DMS114 treated with DMSO at 0.1 percent for 48 hours (cell line): Measurements from ENCODE around the gene SDR9C7.
"Not testable (repeated sequence)": the region's sequence is repeated elsewhere in the genome, so short reads cannot be mapped to it uniquely, and the experiment has no call there.

ENCODE experiments used
- DNase-seq: peaks from one replicate; lab custom pipeline; 2025; ENCODE audit not compliant: unreplicated experiment; lab: John Stamatoyannopoulos, UW

The SDR9C7 gene

GRCh38 chr12:56954057-56954957 is 20.1 kb upstream of the SDR9C7 start:
- no peak for DNase-seq

- DNase-seq, result no peak
These were observed 19.1 kb upstream of the SDR9C7 start for GRCh38 chr12:56953314-56953713.

- DNase-seq, result no peak
These were observed 17.6 kb upstream of the SDR9C7 start for GRCh38 chr12:56951582-56952339.

GRCh38 chr12:56948881-56949280 is 14.7 kb upstream of the SDR9C7 start:
- DNase-seq, result no peak

GRCh38 chr12:56948457-56948777 is 14.2 kb upstream of the SDR9C7 start:
- DNase-seq, result no peak

- no peak for DNase-seq
These were observed 13.6 kb upstream of the SDR9C7 start for GRCh38 chr12:56947633-56948456.

GRCh38 chr12:56943878-56944277 is 9.7 kb upstream of the SDR9C7 start:
- no peak for DNase-seq

GRCh38 chr12:56943374-56943773 is 9.2 kb upstream of the SDR9C7 start:
- DNase-seq, result not testable (repeated sequence)

GRCh38 chr12:56941299-56942017 is 7.2 kb upstream of the SDR9C7 start:
- DNase-seq, result no peak

- DNase-seq, result not testable (repeated sequence)
These were observed 6.7 kb upstream of the SDR9C7 start for GRCh38 chr12:56940942-56941298.

GRCh38 chr12:56935752-56936151 is 1.5 kb upstream of the SDR9C7 start:
- DNase-seq, result no peak

GRCh38 chr12:56935157-56935556 is 949 bp upstream of the SDR9C7 start:
- no peak for DNase-seq

GRCh38 chr12:56932867-56933266 is 1.3 kb downstream of the SDR9C7 start:
- no peak for DNase-seq

GRCh38 chr12:56932146-56932545 is 2.1 kb downstream of the SDR9C7 start:
- DNase-seq, result no peak

GRCh38 chr12:56931474-56931978 is 2.7 kb downstream of the SDR9C7 start:
- DNase-seq, result no peak

GRCh38 chr12:56930241-56930640 is 4.0 kb downstream of the SDR9C7 start:
- no peak for DNase-seq

- DNase-seq, result no peak
These were observed 4.4 kb downstream of the SDR9C7 start for GRCh38 chr12:56929780-56930179.

GRCh38 chr12:56928262-56928661 is 5.9 kb downstream of the SDR9C7 start:
- DNase-seq, result no peak

- DNase-seq, result no peak
These were observed 6.9 kb downstream of the SDR9C7 start for GRCh38 chr12:56927281-56927680.

- DNase-seq, result no peak
These were observed 12.2 kb downstream of the SDR9C7 start for GRCh38 chr12:56922031-56922430.

- DNase-seq, result no peak
These were observed 12.9 kb downstream of the SDR9C7 start for GRCh38 chr12:56921346-56921745.
